Midbrain (tissue), 1 donor: ENCODE data around the gene ZNF839.
A peak's percentile ranks its signal among the peaks of the same experiment; 100 is the strongest.
"Not testable (repeated sequence)": the region's sequence is repeated elsewhere in the genome, so short reads cannot be mapped to it uniquely, and the experiment has no call there.

ENCODE experiments used
- DNase-seq: peaks from one replicate; lab custom pipeline; 2025; lab: John Stamatoyannopoulos, UW

Gene ZNF839

DNA sequence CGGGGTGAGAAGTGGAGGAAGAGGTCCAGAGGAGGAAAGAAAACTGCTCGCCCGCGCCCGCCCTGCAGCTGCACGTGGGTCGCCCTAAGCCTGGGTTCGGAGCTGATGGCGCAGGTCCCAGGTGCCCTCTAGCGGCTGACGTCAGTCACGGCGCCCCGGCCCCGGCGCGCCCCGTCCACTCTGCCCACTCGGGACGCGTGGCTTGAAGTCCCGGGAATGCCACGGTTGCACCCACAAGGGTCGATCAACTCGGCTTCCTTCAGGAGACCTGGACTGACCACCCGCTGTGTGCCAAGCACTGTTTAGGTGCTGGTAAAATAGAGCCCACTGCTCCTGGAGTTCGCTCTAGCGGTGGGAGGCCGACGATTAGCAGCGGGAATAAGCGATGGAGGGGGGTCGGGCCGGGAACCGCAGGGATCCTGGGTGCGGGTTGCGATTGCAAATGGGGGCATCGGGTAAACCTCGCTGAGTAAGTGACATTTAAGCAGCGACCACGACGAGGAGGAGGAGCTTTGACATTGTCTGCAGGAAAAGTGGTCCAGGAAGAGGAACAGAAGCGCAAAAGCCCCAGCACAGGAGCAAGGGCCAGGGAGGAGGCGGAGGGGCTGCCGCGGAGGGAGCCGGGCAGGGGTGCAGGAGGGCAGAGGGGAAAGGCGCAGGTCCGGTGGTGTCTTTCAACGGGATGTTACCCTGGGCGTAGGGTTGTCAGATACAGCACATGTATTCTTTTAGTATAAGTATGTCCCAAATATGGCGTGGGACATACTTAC, 5.1 kb upstream of the ZNF839 start:
- DNase-seq, result peak; percentile 91

- peak; percentile 18 for DNase-seq
Measured at GRCh38 chr14:102315121-102315520, 4.4 kb upstream of the ZNF839 start.

- DNase-seq, result no peak
Measured at GRCh38 chr14:102316338-102316742, 3.2 kb upstream of the ZNF839 start.

GRCh38 chr14:102316743-102317563, 2.6 kb upstream of the ZNF839 start:
- DNase-seq, result peak; percentile 94

DNA sequence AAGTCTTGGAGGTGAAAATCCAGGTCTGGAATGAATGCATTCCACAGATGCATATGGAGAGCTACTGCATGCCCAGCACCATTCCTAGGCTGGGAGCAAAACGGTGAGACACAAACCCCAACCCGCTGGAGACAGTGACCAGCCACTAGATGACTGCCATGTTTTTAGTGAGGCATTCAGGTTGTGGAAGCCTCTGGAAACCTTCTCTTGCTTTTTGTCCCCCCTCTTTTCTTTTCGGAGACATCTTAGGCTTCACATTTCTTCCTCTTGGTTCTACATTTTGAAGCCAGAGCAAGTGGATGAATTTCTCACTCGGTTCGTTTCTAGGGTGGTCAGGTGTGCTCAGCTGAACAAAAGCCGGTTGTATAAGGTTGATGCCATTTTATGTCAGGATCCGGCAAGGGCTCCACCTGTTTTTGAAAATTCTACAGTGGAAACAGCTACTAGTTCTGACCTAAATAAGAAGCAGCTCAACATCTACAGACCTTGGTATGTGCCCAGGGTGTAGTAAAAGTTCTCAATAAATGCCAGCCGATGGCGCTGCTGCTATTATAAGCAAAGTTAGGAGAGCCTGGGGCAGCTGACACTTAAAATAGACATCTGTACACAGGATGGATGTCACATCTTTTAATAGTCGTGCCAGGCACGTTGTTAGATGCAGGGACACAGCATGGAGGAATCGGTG, 1.8 kb upstream of the ZNF839 start:
- peak; percentile 18 for DNase-seq

GRCh38 chr14:102318781-102319276, 717 bp upstream of the ZNF839 start:
- DNase-seq, result no peak

DNA sequence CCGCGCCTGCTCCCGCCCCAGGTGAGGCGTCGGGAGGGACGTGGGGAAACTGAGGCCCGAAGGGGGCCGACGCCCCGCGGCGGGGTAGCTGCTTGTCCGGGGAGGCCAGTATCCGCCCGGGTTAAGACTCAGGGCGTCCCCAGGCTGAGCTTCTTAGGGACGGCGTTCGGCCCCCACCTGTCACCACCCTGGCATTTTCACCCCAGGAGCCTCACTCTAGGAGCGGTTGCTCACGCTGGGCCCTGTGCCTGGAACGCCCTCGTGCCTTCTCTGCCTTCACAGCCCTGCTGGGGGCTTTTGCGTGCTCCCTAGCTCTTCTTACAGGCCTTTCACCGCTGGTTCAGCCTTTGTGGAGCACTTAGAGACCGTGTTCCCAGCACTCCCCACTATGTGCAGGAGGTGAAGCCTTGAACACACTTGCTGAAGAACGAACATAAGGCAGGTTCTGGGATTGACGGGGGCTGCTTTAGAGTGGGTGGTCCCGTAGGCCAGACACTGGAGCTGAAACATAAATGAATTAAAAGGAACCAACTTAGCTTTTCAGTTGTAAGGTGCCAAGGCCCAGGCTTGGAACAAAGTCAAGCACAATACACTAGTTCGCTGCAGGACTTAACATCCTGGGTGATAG, 601 bp downstream of the ZNF839 start:
- peak; percentile 32 for DNase-seq

DNA sequence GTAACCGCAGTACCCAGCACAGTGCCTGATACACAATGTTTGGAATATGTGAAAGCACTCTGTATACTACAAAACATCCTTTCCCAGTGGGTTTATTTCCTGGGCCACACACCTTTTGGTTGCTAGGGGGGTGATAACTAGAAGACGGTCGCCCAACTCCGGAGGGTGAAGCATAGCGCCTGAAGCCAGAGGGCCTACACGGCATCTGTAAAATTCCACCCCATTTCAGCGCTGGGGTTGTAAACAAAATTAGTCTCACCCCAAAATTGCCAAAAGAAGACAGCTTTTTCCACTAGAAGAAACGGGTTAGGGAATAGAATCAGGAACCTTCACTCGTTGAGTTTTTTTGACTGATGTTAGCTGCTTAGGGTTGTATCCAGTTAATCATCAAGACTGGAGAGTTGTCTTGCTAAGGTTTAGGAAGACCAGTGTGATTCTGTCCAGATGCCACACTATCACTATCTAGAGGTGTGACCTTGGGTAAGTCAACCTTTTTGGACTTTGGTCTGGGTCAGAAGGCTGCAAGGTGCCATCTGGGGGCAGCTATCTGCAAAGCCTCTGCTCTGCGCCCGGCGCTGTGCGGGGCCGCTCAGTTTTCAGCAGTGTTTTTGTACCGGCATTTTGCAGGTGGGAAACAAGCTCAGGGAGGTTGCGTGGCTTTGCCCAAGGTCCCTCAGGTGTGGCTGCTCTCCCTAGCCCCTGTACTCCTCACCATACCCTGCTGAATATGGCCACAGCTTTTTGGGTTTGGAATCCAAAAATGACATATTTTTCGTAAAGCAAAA, 1.3 kb downstream of the ZNF839 start:
- DNase-seq, result no peak

DNA sequence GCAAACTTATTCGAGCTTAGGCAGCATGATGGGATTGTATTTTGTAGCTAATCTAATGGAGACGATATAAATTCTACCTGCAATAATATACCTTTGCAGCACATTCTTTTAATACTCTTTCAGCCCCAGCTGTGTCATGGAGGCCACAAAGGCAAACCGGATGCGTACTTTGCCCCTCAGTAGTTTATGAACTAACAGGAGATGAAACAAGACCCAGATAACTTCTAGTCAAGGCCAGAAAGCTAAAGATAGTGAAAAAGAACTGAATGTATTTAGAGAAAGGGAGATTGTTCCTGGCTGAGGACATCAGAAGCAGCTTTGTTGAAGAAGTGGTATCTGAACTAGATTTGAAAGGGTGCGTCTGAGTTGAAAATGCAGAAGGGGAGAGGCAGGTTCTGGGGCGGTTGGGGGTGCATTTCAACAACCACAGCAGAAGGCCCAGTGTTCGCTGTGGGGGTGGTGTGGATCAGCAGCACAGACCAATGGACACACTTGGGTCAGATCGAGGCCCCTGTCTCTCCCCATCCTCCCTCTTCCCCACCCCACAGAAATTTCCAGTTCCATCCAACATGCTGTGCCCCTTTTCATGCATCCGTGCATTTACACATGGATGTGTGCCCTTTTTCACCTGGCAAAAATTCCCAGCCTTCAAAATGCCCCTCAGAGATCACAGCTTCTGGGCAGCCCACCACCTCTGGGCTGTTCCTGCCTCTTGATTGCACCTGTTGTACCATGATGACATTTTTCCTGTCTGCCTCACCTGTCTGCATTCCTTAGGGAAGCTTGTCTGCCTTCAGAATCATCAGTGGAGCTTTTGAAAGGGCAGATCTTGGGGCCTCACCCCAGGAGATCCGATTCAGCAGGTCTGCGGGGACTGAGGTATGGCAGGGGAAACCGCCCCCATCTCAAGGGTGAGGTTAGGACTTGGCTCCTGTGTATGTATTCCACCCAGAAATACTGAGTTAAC, 2.2 kb downstream of the ZNF839 start:
- no peak for DNase-seq

GRCh38 chr14:102323102-102323501, 3.6 kb downstream of the ZNF839 start:
- DNase-seq, result peak; percentile 81

- no peak for DNase-seq
Measured at GRCh38 chr14:102325791-102326345, 6.3 kb downstream of the ZNF839 start.

- DNase-seq, result no peak
Measured at GRCh38 chr14:102326583-102326982, 7.0 kb downstream of the ZNF839 start.

- DNase-seq, result not testable (repeated sequence)
Measured at GRCh38 chr14:102329381-102329780, 9.8 kb downstream of the ZNF839 start.

DNA sequence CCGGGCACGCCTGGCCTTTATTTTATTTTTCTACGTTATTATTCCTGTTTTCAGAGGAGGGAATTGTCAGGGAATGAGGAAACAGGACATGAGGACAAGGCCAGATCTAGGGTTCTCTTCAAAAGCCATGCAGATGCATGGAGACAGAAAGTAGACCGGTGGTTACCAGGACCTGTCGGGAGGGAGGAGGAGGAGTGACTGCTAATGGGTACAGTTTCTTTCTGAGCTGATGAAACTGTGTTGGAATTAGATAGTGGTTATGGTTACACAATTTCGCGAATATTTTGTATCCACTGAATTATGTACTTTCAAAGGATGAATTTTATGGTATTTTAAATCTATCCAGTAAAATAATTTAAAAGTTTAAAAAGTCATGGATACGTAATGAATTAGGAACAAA, 11.3 kb downstream of the ZNF839 start:
- DNase-seq, result no peak

- no peak for DNase-seq
Measured at GRCh38 chr14:102333390-102333789, 13.8 kb downstream of the ZNF839 start.

GRCh38 chr14:102333795-102334705, 14.5 kb downstream of the ZNF839 start:
- no peak for DNase-seq

- no peak for DNase-seq
Measured at GRCh38 chr14:102335163-102335562, 15.6 kb downstream of the ZNF839 start.

- DNase-seq, result no peak
Measured at GRCh38 chr14:102338724-102339123, 19.2 kb downstream of the ZNF839 start.

- DNase-seq, result no peak
Measured at GRCh38 chr14:102341566-102341965, 22.0 kb downstream of the ZNF839 start.
